ENCODE results near the gene TMEM190. TPM values are rescaled to one million over a fixed set of nuclear protein-coding genes. Genes with fewer than 3 reads are reported as not detected.
"Not testable (repeated sequence)": the region's sequence is repeated elsewhere in the genome, so short reads cannot be mapped to it uniquely, and the experiment has no call there.

TMEM190 gene
- total RNA-seq, 1 experiment from 2014 or later = not detected

DNA sequence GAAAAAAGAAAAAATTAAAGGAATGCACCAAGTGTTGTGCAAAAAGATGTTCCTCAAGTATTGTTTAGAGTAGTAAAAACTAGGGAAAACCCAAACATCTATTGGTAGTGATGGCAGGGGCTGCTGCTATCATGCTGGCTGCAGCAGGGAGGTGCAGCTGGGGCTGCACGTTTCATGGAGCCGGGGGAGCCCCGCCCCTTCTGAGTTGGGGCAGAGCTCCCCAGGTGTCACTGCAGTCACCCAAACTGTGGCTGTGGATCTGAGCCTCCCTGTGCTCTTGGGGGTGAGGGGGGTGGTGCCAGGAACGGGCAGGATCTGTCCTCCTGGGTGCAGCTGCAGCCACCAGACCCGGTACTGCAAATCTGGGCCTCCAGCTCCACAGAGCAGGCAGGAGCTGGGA lies 42.5 kb downstream of the TMEM190 start:
- DNase-seq (ENCODE audit: low spot score) = no peak

DNA sequence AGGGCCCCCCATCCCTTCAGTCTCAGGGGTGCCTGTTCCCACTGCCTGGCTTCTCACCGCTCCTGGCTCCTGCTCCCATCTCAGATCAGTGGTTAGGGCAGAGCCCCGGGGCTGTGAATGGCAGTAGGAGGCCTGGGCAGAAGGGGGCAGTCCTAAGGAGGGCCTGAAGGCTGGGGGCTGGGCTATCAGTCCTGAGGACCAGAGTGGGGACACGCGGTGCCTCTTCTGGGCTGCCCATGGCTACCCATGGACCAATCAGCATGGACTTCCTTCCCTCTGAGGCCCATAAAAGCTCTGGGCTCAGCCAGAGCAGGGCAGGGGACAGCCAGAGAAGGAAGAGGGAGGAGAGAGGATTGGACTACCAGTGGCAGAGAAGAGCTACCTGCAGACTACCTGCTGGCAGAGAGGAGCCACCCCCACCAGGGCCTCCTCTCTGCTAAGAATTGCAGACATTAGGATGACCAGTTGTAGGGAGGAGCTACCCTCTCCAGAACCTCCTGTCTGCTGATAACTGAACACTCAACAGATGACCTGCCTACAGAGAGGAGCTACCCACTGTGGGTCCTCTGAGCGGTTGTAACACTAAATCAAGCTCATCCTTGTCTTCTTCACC lies 43.1 kb downstream of the TMEM190 start:
- no peak for DNase-seq (ENCODE audit: low spot score)

DNA sequence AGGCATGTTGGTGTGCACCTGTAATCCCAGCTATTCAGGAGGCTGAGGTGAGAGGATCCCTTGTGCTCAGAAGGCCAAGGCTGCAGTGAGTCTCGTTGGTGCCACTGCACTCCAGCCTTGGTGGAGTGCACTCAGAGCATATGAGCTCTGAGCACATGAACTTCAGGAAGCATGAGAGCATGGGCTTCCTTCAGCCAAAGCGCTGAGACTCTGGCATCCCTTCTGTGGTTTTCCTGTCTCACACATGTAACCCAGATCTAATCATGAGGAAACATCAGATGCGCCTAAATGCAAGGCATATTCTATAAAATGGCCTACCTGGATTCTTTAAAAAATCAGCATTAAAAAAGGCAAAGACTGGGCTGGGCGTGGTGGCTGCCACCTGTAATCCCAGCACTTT lies 44.7 kb downstream of the TMEM190 start:
- DNase-seq (ENCODE audit: low spot score) = not testable (repeated sequence)

DNA sequence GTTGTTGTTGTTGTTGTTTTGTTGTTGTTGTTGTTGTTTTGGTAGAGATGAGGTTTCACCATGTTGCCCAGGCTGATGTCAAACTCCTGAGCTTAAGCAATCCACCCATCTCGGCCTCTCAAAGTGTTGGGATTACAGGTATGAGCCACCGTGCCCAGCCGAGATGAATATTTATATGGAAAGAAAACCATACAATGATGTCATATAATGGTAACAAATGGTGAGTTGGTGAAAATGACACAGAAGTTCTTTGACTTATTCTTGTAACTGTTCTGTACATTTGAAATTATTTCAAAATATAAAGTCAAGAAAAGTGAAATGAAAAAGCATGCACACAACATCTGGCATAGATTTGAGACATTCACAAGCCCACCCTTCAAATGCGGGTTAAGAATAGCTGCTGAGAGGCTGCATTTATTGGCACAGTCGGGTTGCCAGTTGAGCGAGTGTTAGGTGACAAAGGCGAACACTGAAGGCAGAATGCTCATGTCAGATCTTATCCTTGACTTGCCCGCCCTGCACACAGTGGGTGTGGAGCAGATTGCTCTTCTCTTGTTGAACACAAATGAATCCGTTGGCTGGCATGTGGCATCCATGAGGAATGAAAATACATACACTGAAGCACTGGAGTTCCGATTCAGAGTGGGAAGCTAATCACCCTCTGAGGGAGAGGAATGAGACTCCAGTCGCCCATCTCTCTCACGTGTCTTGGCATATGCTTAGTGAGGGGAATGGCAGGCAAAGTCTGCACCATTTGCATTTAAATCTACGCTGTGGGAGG lies 46.8 kb downstream of the TMEM190 start:
- no peak for DNase-seq (ENCODE audit: low spot score)

DNA sequence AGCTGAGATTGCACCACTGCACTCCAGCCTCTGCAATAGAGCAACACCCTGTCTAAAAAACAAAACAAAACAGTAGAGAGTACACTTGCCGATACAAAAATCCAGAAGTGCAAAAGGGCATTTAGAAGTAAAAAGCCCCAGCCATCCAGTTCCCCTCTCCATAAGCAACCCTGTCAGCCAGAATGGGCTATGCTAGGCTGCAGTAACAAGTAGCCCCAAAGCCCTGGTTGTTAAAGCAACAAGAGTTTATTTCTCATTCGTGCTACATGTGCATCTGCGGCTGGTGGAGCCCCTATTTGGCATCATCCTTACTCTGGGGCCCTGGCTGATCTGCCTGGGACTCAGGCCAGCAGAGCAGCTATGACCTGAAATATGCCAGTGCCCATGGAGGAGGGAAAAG lies 47.9 kb downstream of the TMEM190 start:
- DNase-seq (ENCODE audit: low spot score) = no peak

DNA sequence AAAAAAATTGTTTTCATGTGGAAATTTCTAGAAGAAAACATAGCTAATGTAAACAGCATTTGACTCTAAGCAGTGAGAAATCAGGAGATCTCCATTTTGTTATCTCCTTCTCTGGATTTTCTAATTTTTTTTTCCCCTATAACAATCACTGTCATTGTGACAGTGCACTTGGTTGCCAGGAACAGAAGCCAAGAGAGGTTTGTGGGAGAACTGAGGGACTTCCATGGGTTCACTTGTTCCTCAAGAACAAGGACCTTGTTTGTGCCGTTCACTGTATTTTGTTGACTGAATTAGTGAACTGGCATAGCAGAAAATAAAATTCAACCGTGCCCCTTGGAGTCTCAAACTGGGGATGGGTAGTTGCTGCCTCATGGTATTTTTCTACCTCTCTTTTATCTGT lies 49.4 kb downstream of the TMEM190 start:
- DNase-seq (ENCODE audit: low spot score) = no peak

Other genes starting within 250 kb of the TMEM190 start
- gene TNNT1, start 227.6 kb upstream of the TMEM190 start, total RNA-seq (2014; rRNA removed; shearing (Covaris generic)) = 300 and 334 TPM in 2 replicates
- gene TNNI3, start 219.1 kb upstream of the TMEM190 start, total RNA-seq (2014; rRNA removed; shearing (Covaris generic)) = not detected in 2 replicates
- gene DNAAF3, start 210.2 kb upstream of the TMEM190 start, total RNA-seq (2014; rRNA removed; shearing (Covaris generic)) = 7.0 and 10.1 TPM in 2 replicates
- 0.62 TPM in 1 of 2 replicates, not detected in the other for gene SYT5, start 196.5 kb upstream of the TMEM190 start, total RNA-seq (2014; rRNA removed; shearing (Covaris generic))
- gene PTPRH, start 167.3 kb upstream of the TMEM190 start, total RNA-seq (2014; rRNA removed; shearing (Covaris generic)) = 3.8 and 5.5 TPM in 2 replicates
- 0.81 TPM in 1 of 2 replicates, not detected in the other for gene TMEM86B, start 148.1 kb upstream of the TMEM190 start, total RNA-seq (2014; rRNA removed; shearing (Covaris generic))
- 29.7 and 31.8 TPM in 2 replicates for gene PPP6R1, start 117.8 kb upstream of the TMEM190 start, total RNA-seq (2014; rRNA removed; shearing (Covaris generic))
- 57.7 and 65.2 TPM in 2 replicates for gene HSPBP1, start 96.7 kb upstream of the TMEM190 start, total RNA-seq (2014; rRNA removed; shearing (Covaris generic))
- 4.6 and 13.1 TPM in 2 replicates for gene BRSK1, start 92.8 kb upstream of the TMEM190 start, total RNA-seq (2014; rRNA removed; shearing (Covaris generic))
- gene TMEM150B, start 51.5 kb upstream of the TMEM190 start, total RNA-seq (2014; rRNA removed; shearing (Covaris generic)) = not detected in 2 replicates
- gene KMT5C, start 37.0 kb upstream of the TMEM190 start, total RNA-seq (2014; rRNA removed; shearing (Covaris generic)) = 5.4 and 7.9 TPM in 2 replicates
- gene COX6B2, start 22.1 kb upstream of the TMEM190 start, total RNA-seq (2014; rRNA removed; shearing (Covaris generic)) = 0.95 TPM in 1 of 2 replicates, not detected in the other
- not detected in 2 replicates for gene GARIN5B, start 13.6 kb upstream of the TMEM190 start, total RNA-seq (2014; rRNA removed; shearing (Covaris generic))
- gene IL11, start 6.4 kb upstream of the TMEM190 start, total RNA-seq (2014; rRNA removed; shearing (Covaris generic)) = 1.4 and 1.8 TPM in 2 replicates
- not detected in 2 replicates for gene TMEM238, start 7.5 kb downstream of the TMEM190 start, total RNA-seq (2014; rRNA removed; shearing (Covaris generic))
- gene RPL28, start 9.1 kb downstream of the TMEM190 start, total RNA-seq (2014; rRNA removed; shearing (Covaris generic)) = 1,100 and 1,282 TPM in 2 replicates
- gene UBE2S, start 31.0 kb downstream of the TMEM190 start, total RNA-seq (2014; rRNA removed; shearing (Covaris generic)) = 284 and 324 TPM in 2 replicates
- gene SHISA7, start 66.5 kb downstream of the TMEM190 start, total RNA-seq (2014; rRNA removed; shearing (Covaris generic)) = not detected in 2 replicates
- gene ISOC2, start 84.8 kb downstream of the TMEM190 start, total RNA-seq (2014; rRNA removed; shearing (Covaris generic)) = 187 and 279 TPM in 2 replicates
- not detected in 2 replicates for gene C19orf85, start 87.9 kb downstream of the TMEM190 start, total RNA-seq (2014; rRNA removed; shearing (Covaris generic))
- gene ZNF628, start 99.8 kb downstream of the TMEM190 start, total RNA-seq (2014; rRNA removed; shearing (Covaris generic)) = 1.4 and 3.9 TPM in 2 replicates
- gene NAT14, start 108.4 kb downstream of the TMEM190 start, total RNA-seq (2014; rRNA removed; shearing (Covaris generic)) = 28.0 and 28.9 TPM in 2 replicates
- 0.23 and 0.29 TPM in 2 replicates for gene SSC5D, start 111.6 kb downstream of the TMEM190 start, total RNA-seq (2014; rRNA removed; shearing (Covaris generic))
- not detected in 2 replicates for gene SBK2, start 160.3 kb downstream of the TMEM190 start, total RNA-seq (2014; rRNA removed; shearing (Covaris generic))
- gene SBK3, start 168.7 kb downstream of the TMEM190 start, total RNA-seq (2014; rRNA removed; shearing (Covaris generic)) = not detected in 2 replicates
- gene ZNF579, start 204.0 kb downstream of the TMEM190 start, total RNA-seq (2014; rRNA removed; shearing (Covaris generic)) = 2.5 and 4.6 TPM in 2 replicates
- gene FIZ1, start 222.7 kb downstream of the TMEM190 start, total RNA-seq (2014; rRNA removed; shearing (Covaris generic)) = 5.1 and 7.8 TPM in 2 replicates
- 16.7 and 21.9 TPM in 2 replicates for gene ZNF524, start 223.5 kb downstream of the TMEM190 start, total RNA-seq (2014; rRNA removed; shearing (Covaris generic))
- 1.0 TPM in 2 replicates for gene ZNF865, start 228.8 kb downstream of the TMEM190 start, total RNA-seq (2014; rRNA removed; shearing (Covaris generic))
- 5.2 and 7.2 TPM in 2 replicates for gene ZNF784, start 247.7 kb downstream of the TMEM190 start, total RNA-seq (2014; rRNA removed; shearing (Covaris generic))

All from H4 (cell line).